ENCODE data around the gene CDADC1. TPM values are rescaled to one million over a fixed set of nuclear protein-coding genes. Genes with fewer than 3 reads are reported as not detected.

Gene CDADC1
- total RNA-seq, 1 donor from 2014 or later, result 9.5 TPM

DNA sequence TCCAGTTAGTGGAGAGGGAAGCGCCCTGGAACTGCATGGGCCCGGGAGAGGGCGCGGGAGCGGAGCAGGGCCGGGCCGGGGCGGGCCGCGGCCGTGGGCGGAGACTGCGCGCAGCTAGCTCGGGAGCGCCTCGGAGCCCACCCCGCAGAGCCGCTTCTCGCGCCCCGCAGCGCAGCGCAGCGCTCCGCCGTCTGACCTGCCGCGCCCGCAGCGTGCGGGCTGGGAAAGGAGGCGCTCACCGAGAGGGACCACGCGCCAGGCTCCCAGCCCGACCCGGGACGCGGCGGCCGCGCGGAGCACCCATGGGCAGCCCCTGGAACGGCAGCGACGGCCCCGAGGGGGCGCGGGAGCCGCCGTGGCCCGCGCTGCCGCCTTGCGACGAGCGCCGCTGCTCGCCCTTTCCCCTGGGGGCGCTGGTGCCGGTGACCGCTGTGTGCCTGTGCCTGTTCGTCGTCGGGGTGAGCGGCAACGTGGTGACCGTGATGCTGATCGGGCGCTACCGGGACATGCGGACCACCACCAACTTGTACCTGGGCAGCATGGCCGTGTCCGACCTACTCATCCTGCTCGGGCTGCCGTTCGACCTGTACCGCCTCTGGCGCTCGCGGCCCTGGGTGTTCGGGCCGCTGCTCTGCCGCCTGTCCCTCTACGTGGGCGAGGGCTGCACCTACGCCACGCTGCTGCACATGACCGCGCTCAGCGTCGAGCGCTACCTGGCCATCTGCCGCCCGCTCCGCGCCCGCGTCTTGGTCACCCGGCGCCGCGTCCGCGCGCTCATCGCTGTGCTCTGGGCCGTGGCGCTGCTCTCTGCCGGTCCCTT lies 27.5 kb upstream of the CDADC1 start, which contains the start of gene MLNR:
MLNR (plus strand) TSS at position 303 of the 820 bp plus-strand sequence; CDS start at position 303, 0 bp downstream.
- Mint-ChIP-seq H3K4me1 (peaks cover 3% of the 10 kb centered on the region), H3K36me3 (ENCODE audit: low read depth) (no peaks in the 10 kb centered on the region), H3K4me3 (peak within 1 kb of the TSS; percentile 73), H3K9me3 (peaks cover 4% of the 10 kb centered on the region), H3K27ac (no peak within 1 kb of the TSS), H3K27me3 (peaks cover 70% of the 10 kb centered on the region)
- peak; percentile 79 for DNase-seq
- intact Hi-C loops (cut with micrococcal nuclease), result loop anchor here (2.0 kb wide), 1 partner anchor 27 kb away; the partner anchor contains the start of gene CDADC1

- Mint-ChIP-seq H3K27me3 (peaks cover 76% of the 10 kb centered on the region), H3K4me3 (peak overlapping the region; percentile 73), H3K9me3 (peaks cover 4% of the 10 kb centered on the region), H3K36me3 (ENCODE audit: low read depth) (no peaks in the 10 kb centered on the region), H3K4me1 (peaks cover 5% of the 10 kb centered on the region), H3K27ac (no peak overlapping the region)
- intact Hi-C loops (cut with micrococcal nuclease), result loop anchor here (2.0 kb wide), 1 partner anchor 26 kb away; the partner anchor contains the start of gene CDADC1
- DNase-seq, result peak; percentile 65
Measured at GRCh38 chr13:49220856-49221589, 26.7 kb upstream of the CDADC1 start.

GRCh38 chr13:49221590-49221965 lies 26.1 kb upstream of the CDADC1 start:
- peaks cover 4% of the 10 kb centered on the region for H3K9me3 Mint-ChIP-seq
- no peaks in the 10 kb centered on the region for H3K36me3 Mint-ChIP-seq (ENCODE audit: low read depth)
- no peak for DNase-seq
- H3K27ac Mint-ChIP-seq, result no peak overlapping the region
- peaks cover 80% of the 10 kb centered on the region for H3K27me3 Mint-ChIP-seq
- H3K4me3 Mint-ChIP-seq, result peak overlapping the region; percentile 73
- H3K4me1 Mint-ChIP-seq, result peaks cover 5% of the 10 kb centered on the region
- intact Hi-C loops (cut with micrococcal nuclease), result loop anchor here (2.0 kb wide), 1 partner anchor 25 kb away; the partner anchor contains the start of gene CDADC1

DNA sequence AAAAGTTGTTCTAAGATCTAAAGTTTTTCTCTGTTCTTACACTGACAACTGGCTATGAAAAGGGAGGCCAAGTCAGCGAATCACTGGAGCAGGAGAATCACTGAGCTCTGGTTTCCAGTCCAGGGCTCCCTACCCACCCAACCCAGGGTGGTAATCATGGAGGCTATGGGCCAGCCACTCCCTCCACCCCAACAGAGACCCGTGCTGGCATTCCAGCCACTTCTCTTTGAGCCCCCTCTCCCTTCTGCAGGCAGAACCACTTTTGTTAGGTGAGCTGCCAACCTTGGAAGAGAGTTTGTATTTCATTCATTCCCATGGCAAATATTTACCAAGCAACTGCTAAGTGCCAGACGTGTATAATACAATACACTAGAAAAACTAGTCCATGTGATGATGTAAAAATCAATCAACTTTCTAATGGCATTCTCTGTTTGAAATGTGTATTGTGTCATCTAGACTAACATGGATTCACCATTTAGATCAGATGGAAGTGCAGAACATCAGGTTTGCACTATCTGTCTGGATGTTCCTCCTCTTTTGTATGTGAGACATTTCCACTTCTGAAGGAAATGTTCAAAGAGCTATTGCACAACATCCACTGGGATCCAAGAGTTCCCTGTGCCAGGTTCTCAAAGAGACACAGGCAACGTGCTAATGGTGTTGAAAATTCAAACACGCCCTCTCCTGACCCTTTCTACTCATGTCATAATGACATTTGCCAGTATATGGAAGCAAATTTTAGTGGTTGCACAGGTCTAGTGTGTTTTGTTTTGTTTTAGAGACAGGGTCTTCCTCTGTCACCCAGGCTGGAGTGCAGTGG lies 22.3 kb upstream of the CDADC1 start:
- Mint-ChIP-seq H3K4me1 (peaks cover 3% of the 10 kb centered on the region), H3K27ac (no peak overlapping the region), H3K27me3 (peaks cover 53% of the 10 kb centered on the region), H3K9me3 (no peaks in the 10 kb centered on the region), H3K4me3 (no peak overlapping the region), H3K36me3 (ENCODE audit: low read depth) (no peaks in the 10 kb centered on the region)
- intact Hi-C loops (cut with micrococcal nuclease), result no loop called here
- DNase-seq, result no peak

DNA sequence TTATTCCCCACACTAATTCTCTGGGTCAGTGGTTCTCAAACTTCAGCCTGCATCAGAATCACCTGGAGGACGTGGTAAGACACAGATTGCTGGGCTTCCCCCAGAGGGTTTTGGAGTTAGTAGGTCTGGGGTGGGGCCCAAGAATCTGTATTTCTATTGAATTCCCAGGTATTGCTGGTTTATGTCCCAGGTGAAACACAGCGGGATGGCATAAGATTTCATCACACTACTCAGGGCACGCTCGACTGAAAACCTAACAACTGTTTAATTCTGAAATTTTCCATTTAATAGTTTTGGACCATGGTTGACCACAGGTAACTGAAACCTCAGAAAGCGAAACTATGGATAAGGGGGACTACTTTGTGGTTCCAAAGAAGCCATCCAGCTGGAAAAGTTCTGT lies 21.1 kb upstream of the CDADC1 start:
- intact Hi-C loops (cut with micrococcal nuclease), result no loop called here
- Mint-ChIP-seq H3K36me3 (ENCODE audit: low read depth) (no peaks in the 10 kb centered on the region), H3K9me3 (no peaks in the 10 kb centered on the region), H3K4me3 (no peak overlapping the region), H3K27me3 (peaks cover 46% of the 10 kb centered on the region), H3K4me1 (peaks cover 1% of the 10 kb centered on the region), H3K27ac (no peak overlapping the region)
- no peak for DNase-seq

DNA sequence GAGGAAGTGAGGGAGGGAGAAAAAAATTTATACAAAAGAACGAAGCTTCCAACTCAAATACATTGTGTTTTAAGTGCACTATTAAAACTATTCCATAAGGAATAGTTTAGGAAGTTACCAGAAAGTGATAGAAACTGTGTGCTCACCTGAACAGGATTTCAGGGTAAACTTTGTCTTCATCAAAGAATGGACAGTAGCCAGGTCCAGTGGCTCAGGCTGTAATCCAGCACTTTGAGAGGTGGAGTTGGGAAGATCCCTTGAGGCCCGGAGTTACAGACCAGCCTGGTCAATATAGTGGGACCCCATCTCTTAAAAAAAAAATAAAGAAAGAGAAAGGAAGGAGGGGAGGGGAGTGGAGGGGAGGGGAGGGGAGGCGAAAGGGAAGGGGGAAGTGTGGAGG lies 13.0 kb upstream of the CDADC1 start:
- Mint-ChIP-seq H3K9me3 (no peaks in the 10 kb centered on the region), H3K27me3 (peaks cover 23% of the 10 kb centered on the region), H3K4me3 (no peak overlapping the region), H3K4me1 (no peaks in the 10 kb centered on the region), H3K27ac (no peak overlapping the region), H3K36me3 (ENCODE audit: low read depth) (no peaks in the 10 kb centered on the region)
- intact Hi-C loops (cut with micrococcal nuclease), result no loop called here
- DNase-seq, result no peak

GRCh38 chr13:49235856-49236431 lies 11.8 kb upstream of the CDADC1 start:
- no peak for DNase-seq
- Mint-ChIP-seq H3K4me1 (peaks cover 4% of the 10 kb centered on the region), H3K9me3 (no peaks in the 10 kb centered on the region), H3K27me3 (peaks cover 23% of the 10 kb centered on the region), H3K27ac (no peak overlapping the region), H3K36me3 (ENCODE audit: low read depth) (no peaks in the 10 kb centered on the region), H3K4me3 (no peak overlapping the region)
- intact Hi-C loops (cut with micrococcal nuclease), result no loop called here

- H3K27me3 Mint-ChIP-seq, result peaks cover 25% of the 10 kb centered on the region
- H3K4me1 Mint-ChIP-seq, result peaks cover 4% of the 10 kb centered on the region
- no peaks in the 10 kb centered on the region for H3K36me3 Mint-ChIP-seq (ENCODE audit: low read depth)
- no peaks in the 10 kb centered on the region for H3K9me3 Mint-ChIP-seq
- intact Hi-C loops (cut with micrococcal nuclease), result no loop called here
- no peak overlapping the region for H3K4me3 Mint-ChIP-seq
- no peak overlapping the region for H3K27ac Mint-ChIP-seq
- DNase-seq, result no peak
Measured at GRCh38 chr13:49238621-49239020, 9.1 kb upstream of the CDADC1 start.

DNA sequence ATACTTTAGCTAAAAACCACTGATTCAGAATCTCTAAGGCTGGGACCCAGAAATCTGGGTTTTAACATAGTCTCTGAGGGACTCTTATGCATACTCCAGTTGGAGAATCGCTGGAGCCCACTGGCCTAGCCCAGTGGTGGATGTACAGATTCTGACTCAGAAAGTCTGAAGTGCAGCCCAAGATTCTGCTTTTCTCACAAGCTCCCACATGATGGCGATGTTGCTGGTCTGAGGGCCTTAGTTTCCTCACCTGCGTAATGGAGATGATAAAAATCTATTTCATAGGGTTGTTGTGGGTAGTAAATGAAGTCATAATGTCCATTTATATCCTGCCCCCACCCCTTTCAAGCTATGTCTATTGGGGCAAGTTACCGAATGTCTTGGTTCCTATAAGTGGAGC lies 7.7 kb upstream of the CDADC1 start:
- H3K27me3 Mint-ChIP-seq, result peaks cover 28% of the 10 kb centered on the region
- intact Hi-C loops (cut with micrococcal nuclease), result loop anchor here (1.0 to 10.0 kb wide), 2 partner anchors 41 to 265 kb away; partner anchors contain the start of gene FNDC3A
- peaks cover 4% of the 10 kb centered on the region for H3K4me1 Mint-ChIP-seq
- peak; percentile 84 for DNase-seq
- H3K27ac Mint-ChIP-seq, result no peak overlapping the region
- H3K4me3 Mint-ChIP-seq, result no peak overlapping the region
- no peaks in the 10 kb centered on the region for H3K9me3 Mint-ChIP-seq
- no peaks in the 10 kb centered on the region for H3K36me3 Mint-ChIP-seq (ENCODE audit: low read depth)

- H3K9me3 Mint-ChIP-seq, result no peaks in the 10 kb centered on the region
- peaks cover 4% of the 10 kb centered on the region for H3K4me1 Mint-ChIP-seq
- H3K27ac Mint-ChIP-seq, result no peak overlapping the region
- no peaks in the 10 kb centered on the region for H3K36me3 Mint-ChIP-seq (ENCODE audit: low read depth)
- peaks cover 28% of the 10 kb centered on the region for H3K27me3 Mint-ChIP-seq
- intact Hi-C loops (cut with micrococcal nuclease), result loop anchor here (10.0 kb wide), 1 partner anchor 266 kb away; the partner anchor contains the start of gene FNDC3A
- DNase-seq, result no peak
- no peak overlapping the region for H3K4me3 Mint-ChIP-seq
Measured at GRCh38 chr13:49241296-49241695, 6.4 kb upstream of the CDADC1 start.

- no peak for DNase-seq
- no peak overlapping the region for H3K4me3 Mint-ChIP-seq
- H3K27ac Mint-ChIP-seq, result no peak overlapping the region
- peaks cover 18% of the 10 kb centered on the region for H3K27me3 Mint-ChIP-seq
- H3K36me3 Mint-ChIP-seq (ENCODE audit: low read depth), result peaks cover 4% of the 10 kb centered on the region
- intact Hi-C loops (cut with micrococcal nuclease), result loop anchor here (5.0 to 10.0 kb wide), 3 partner anchors 197 to 362 kb away; partner anchors contain the start of genes CAB39L, FNDC3A and SETDB2
- no peaks in the 10 kb centered on the region for H3K9me3 Mint-ChIP-seq
- H3K4me1 Mint-ChIP-seq, result peaks cover 20% of the 10 kb centered on the region
Measured at GRCh38 chr13:49245101-49245500, 2.6 kb upstream of the CDADC1 start.

DNA sequence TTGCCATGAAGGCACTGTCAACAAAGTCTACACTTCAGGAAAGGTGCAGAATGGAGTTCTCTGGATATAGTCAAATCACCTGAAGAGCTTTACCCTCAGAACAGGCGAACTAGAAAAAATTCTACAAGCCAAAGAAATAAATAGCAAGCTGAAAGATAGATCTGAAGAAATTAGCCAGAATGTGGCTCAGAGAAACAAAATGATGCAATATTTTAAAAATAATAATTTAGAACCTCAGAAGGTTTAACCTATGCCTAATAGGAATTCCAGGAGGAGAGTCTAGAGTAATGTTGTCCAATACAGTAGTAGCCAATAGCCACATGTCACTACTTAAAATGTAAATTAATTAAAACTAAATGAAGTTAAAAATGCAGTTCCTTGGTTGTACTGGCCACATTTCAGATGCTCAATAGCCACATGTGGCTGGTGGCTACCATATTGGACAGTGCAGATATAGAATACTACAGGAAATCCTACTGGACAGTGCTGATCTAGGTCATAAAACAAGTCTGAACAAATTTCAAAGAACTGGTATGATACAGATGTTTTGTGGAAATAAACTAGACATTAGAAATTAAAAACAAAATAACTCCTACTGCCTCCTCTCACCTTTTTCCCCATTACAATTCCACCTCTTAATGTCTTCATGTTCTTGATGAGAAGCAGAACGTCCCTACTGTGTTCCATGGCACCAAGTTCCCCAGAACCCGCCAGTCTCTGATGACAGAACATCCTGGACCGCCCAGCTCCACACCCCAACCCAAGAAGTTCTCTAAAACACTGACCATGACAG lies 679 bp upstream of the CDADC1 start:
- Mint-ChIP-seq H3K27me3 (peaks cover 18% of the 10 kb centered on the region), H3K4me1 (peaks cover 20% of the 10 kb centered on the region), H3K4me3 (peak overlapping the region; percentile 91), H3K9me3 (no peaks in the 10 kb centered on the region), H3K27ac (peak overlapping the region; percentile 96), H3K36me3 (ENCODE audit: low read depth) (peaks cover 9% of the 10 kb centered on the region)
- DNase-seq, result no peak
- intact Hi-C loops (cut with micrococcal nuclease), result loop anchor here (1.0 to 10.0 kb wide), 7 partner anchors 11 to 360 kb away; partner anchors contain the start of genes CAB39L, FNDC3A, MLNR and SETDB2

Data from activated CD4-positive, alpha-beta T cell treated with anti-CD3 and anti-CD28 coated beads, Interleukin-2, amount 10 ng/mL, durations not matched to agents 24 days and 14 days (primary cell).